ENCODE results near the gene USP49. TPM values are rescaled to one million over a fixed set of nuclear protein-coding genes. Genes with fewer than 3 reads are reported as not detected.

Gene USP49
- total and polyA plus RNA-seq, 2 of the 13 experiments (the other 11 are each of a cell fraction or from before 2014, with no cell fraction given): 2.9 to 4.3 TPM

- POLR2A ChIA-PET: interaction anchor here (1.8 to 4.5 kb wide), 2 partner anchors 8 to 12 kb away, joined by 8 to 31 read pairs; no protein-coding TSS in a partner anchor
- CTCF ChIA-PET (ENCODE audit: low intra/inter-chr PET ratio, low total read pairs): no interaction called here
- Histone ChIP-seq H3K4me3 (replicated peaks in 1 of 3; ENCODE audit: insufficient read depth in 1 of 3, low read depth in 2 of 3, low read length in 3 of 3) (no peak overlapping the region), H4K20me1 (ENCODE audit: insufficient read depth, low read length) (no peaks in the 10 kb centered on the region), H3K4me1 (ENCODE audit: insufficient read depth, low read length) (peaks cover 60% of the 10 kb centered on the region), H3K27me3 (ENCODE audit: control insufficient read depth in 1 of 2, insufficient read depth in 2 of 2, low read length in 2 of 2) (no peaks in the 10 kb centered on the region), H3K27ac (ENCODE audit: extremely low read length, insufficient read depth, low read length) (no peak overlapping the region), H3K9ac (ENCODE audit: insufficient read depth, low read depth, low read length) (no peak overlapping the region; the same call in 1 of the 2 replicates), H3K36me3 (replicated peaks in 1 of 2; ENCODE audit: control insufficient read depth in 1 of 2, insufficient read depth in 2 of 2, low read length in 2 of 2) (no peaks in the 10 kb centered on the region), H3K79me2 (ENCODE audit: insufficient read depth, low read length) (no peaks in the 10 kb centered on the region), H3K4me2 (ENCODE audit: low read depth, low read length) (no peak overlapping the region), H2AFZ (ENCODE audit: low read length) (no peak overlapping the region), H3K9me3 (ENCODE audit: low read length) (no peaks in the 10 kb centered on the region)
- in situ Hi-C loops (cut with HindIII; ENCODE audit: extremely low pct_ligation_motif_present, low pct_unique_long_range_greater_than_20kb): no loop called here
- ATAC-seq (peak; percentile 20), FAIRE-seq (no peak), DNase-seq (ENCODE audit: low spot score) (no peak)
- peak; percentile 91 for TF ChIP-seq ZNF629 (CRISPR knock-in tag; conservative IDR thresholded peaks at IDR 0.05)
- TF ChIP-seq ZFP36 (IDR thresholded peaks at IDR 0.05; ENCODE audit: borderline replicate concordance, low read depth, low read length, partially characterized antibody): no peak
- TF ChIP-seq KLF9 (CRISPR knock-in tag; IDR thresholded peaks at IDR 0.05; ENCODE audit: low read depth): no peak
- no peak for TF ChIP-seq AKAP8 (CRISPR knock-in tag; IDR thresholded peaks at IDR 0.05)
- TF ChIP-seq ZNF577 (CRISPR knock-in tag; IDR thresholded peaks at IDR 0.05; ENCODE audit: borderline replicate concordance, low read depth): no peak
- TF ChIP-seq ZMYM3 (CRISPR knock-in tag; IDR thresholded peaks at IDR 0.05): 0 out of 2 replicates have a peak, but pooled peaks have one; percentile 16
- TF ChIP-seq ADNP (CRISPR knock-in tag; IDR thresholded peaks at IDR 0.05): 0 out of 2 replicates have a peak, but pooled peaks have one; percentile 13
- no peak for TF ChIP-seq AKNA (CRISPR knock-in tag; IDR thresholded peaks at IDR 0.05; ENCODE audit: borderline replicate concordance)
- no peak for TF ChIP-seq IKZF5 (CRISPR knock-in tag; IDR thresholded peaks at IDR 0.05)
- 73% methylated on average over 2 of the region's 2 CpGs for WGBS (ENCODE audit: low lambda C conversion rate)
- intact Hi-C loops (cut with micrococcal nuclease; ENCODE audit: unreplicated experiment): no loop called here
- no TSS peak for BruUV-seq (replicated peaks)
These were observed 135.1 kb downstream of the USP49 start for GRCh38 chr6:41759905-41760579.
